GM21529 (cell line): ENCODE data around the gene GPR15.

ENCODE experiments used
- ATAC-seq: cut with Tn5 transposase; IDR thresholded peaks from one replicate; pipeline ENCODE4 v1.9.1; 2021; ENCODE audit not compliant: unreplicated experiment

GPR15 gene

DNA sequence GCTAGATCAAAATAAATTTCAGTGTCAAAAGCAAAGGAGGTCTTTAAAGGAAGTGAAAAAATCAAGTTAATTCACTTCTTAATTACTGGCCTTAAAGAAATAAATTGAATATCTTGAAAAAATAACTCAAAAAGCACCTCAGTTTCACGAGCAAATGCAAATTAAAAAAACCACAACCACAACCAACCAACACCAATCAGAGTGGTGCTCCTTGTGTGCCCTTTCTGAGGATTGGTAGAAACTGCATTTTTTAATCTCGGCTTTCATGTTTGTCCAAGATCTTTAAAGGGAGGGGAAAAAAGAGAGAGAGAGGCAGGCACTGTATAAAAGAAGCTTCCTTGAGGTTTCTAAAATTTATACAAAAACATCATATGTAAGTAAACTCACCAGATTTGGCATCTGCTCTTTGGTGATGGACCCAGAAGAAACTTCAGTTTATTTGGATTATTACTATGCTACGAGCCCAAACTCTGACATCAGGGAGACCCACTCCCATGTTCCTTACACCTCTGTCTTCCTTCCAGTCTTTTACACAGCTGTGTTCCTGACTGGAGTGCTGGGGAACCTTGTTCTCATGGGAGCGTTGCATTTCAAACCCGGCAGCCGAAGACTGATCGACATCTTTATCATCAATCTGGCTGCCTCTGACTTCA lies at the start of gene GPR15:
TSS of gene GPR15 (plus strand) at position 357 of the 653 bp plus-strand sequence. CDS start at position 413, 56 bp downstream.
- no peak for ATAC-seq

DNA sequence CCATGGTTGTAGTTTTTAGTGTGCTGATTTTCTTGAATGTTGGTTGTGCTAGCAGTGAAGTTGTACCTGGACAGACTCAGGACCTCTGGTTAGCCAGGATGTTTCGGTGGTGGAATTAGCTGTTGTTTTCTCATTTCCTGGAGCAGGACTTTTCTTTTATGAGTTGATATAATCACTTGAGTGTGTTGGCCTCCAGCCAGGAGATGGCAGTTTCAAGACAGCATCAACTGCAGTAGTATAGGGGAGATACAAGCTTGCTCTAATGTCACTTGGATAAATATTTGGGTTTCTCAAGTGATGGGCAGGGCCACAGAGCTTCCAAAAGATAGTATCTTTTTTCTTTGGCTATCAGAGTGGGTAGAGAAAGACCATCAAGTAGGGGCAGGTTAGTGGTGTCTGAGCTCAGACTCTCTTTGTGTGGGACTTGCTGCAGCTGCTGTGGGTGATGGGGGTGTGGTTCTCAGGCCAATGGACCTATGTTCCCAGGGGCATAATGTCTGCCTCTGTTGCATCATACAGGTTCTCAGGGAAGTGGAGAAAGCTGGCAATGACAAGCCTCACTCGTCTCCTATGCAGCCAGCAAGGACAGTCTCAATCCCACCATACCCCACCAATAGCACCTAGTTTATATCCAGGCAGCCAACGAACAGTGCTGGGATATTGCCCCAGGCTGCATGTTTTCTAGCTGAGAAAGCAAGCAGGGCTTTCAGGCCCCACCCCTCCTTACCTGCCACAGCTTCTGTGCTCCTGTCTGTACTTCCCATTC lies 48.9 kb upstream of the GPR15 start:
- no peak for ATAC-seq

DNA sequence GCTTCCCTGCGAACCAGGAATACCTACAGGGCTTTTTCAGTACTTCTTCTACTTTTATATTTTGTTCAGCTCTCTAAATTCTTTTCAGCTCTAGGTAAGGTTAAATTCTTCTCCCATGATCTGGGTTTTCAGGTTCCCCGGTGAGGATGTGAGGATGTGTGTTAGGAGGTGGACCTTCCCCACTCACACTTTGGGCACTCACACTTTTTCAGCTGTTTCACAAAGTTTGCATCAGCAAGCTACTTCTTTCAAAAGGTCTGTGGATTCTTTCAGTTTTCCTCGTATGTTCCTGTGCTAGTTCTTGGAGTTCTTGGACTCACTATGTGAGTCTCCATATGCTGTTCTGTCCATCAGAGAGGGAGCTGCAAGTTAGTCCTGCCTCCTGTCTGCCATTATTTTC lies 48.2 kb upstream of the GPR15 start:
- ATAC-seq = no peak

DNA sequence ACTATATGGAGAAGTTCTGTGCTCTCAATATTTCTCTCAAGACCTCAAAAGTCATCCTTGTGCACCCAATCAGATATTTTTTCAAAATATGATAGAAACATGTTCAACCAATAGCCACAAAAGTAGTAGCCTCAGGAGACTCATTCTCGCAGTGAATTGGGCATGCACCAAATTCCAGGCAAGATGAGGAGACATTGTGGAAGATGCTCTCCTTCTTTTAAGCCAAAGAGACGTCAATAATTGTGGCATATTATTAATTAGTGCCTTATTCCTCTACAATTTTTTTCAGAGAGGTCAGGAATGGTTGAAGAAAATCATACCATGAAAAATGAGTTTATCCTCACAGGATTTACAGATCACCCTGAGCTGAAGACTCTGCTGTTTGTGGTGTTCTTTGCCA lies 34.4 kb upstream of the GPR15 start, which contains the start of gene OR5K2:
TSS of gene OR5K2 (plus strand) at position 301 of the 400 bp plus-strand sequence. CDS start at position 301, 0 bp downstream.
- no peak for ATAC-seq

DNA sequence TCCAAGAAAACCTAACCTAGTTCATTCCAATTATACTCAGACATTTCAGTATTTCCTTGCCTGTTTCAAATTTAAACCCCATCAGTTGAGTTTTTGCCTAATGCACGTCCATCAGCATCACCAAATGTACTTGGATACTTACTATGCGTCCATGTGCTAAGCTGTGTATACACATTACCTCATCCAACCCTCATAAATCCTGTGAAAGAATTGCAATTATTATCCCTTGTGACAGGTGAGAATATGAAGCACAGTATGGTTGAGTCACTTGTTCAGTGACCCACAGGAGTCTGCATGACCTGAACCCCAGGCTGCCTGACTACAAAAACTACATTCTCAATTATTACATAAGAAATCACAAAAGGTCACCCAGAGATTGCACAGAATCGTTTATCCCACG lies 31.8 kb upstream of the GPR15 start:
- ATAC-seq = no peak

DNA sequence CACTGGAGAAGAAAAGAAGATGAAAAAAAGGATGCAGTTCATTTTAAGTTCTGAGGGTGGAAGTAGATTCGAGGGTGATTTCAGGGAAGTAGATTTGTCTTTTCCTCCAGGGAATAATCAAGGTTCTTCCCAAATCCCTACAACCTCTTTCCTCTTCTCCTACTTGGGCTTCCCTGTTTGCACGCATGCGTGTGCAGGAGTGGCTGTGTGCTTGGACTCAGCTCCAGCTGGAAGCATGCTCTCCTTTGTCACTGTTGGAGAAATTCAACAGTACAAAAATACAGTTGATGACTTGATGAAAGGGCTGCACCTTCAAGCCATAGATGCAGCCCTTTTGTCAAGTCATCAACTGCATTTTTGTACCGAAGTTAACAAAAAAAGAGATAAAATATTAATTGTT lies 30.5 kb upstream of the GPR15 start:
- ATAC-seq = no peak

DNA sequence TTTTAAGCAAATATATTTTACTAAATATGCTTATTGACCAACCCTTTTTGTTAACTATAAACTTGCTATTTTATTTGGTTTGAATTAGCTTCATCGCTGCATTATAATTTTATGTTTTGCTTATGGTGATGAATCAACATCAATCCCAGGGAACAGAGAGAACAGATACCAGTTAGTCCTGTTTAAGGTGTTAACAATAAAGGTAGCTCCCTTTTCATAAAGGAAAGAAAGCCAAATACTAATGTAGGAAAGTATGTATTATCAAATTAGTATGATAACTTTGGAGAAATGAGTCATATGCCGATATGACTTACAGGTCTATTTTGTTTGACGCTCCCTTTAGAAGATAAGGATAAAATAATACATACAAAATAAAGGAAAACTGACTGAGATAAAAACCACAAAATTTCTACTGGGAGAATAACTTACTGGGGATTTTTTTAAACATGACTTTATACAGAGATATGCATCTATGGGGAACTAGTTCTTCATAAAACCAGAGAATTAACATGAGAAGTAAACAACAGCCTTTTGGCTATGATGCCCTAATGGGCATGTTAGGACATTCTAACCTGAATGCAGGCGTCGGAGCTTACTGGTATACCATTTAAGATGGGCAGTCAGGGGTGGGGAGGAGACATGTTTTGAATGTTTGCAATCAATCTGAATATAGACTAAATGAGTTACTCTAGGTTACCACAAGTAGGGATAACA lies 29.8 kb upstream of the GPR15 start:
- no peak for ATAC-seq

DNA sequence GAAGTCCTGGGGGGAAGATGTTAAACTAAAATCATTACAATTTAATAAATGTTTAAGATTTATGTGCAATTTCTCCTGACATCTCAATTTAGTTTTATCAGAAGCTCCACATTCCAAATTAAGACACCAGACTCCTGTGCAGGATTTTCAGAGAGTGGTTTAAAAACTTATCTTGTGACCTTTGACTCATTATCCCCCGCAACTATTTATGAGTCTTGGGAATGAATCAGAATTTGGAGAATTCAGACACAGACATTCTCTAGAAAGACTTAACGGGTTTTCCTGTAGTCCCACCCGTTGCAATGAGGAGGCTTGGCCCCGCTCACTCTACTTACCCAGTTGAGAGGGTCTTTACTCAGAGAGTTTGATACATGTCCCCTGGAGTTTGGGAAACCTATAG lies 27.2 kb upstream of the GPR15 start:
- ATAC-seq = no peak

DNA sequence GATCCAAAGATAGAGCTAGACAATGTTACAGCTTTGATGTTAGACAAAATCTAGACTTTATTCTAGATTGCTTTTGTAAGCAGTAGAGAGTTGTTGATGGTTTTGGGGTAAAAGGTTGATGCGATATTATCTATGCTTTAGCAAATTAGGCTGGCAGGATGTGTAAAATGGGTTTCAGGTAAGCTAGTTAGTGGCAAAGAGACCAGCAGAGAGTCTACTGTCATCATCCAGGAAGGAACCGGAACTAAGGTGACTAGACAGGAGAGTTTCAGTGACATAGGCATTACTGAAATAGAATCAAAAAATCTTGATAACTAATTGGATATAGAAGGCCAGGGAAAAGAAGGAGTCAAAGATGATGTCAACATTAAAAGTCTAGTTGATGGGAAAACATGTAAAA lies 23.2 kb upstream of the GPR15 start:
- ATAC-seq = no peak

DNA sequence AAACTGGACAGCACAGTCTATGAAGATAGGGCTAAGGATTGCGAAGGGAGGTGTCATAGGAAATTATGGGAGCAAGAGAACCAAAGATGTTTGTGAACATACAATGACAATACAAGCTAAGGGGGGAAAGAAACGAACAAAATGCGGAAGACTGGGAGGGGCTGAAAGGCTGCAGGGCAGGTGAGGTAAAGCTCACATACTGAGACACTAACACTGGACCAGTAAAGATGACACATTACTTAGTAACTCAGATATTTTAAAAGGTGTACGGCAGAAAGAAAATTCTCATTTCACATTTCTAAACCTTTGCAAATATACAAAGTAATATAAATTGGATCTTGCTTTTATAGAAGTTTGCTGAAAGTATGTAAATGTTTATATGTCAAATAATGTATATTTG lies 19.2 kb upstream of the GPR15 start:
- no peak for ATAC-seq

DNA sequence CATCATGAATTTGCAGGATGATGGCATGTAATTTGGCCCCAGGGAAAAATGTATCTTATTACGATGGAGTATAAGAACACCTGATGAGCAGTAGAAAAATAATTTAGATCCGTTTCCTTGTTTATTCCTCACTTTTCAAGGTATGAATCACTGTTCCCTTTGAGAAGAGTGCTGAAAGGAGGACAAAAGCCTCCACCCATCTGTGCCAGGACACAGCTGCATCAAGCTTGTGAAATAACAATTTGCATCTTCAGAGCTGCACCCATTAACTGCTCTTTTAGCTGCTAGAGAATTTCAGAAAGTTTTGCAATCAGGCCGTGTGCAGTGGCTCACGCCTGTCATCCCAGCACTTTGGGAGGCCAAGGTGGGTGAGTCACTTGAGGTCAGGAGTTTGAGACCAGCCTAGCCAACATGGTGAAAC lies 18.7 kb upstream of the GPR15 start:
- no peak for ATAC-seq

DNA sequence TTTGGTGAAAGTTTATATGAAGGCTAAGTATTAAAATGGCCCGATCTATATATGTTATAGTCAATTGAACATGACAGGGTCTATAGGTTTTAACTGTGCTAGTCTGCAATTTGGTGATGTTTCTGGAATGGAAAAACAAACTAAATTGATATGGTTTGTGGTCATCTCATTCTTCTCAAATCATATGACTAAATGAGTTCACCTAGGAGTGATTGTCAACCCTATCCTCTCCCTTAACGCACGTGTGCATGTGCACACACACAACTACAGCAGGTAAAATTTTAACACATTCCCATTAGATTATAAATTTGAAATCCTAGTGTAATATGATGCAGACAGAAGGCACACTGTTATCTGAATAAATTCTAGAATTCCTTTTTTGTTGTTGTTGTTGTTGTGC lies 18.0 kb upstream of the GPR15 start:
- no peak for ATAC-seq

DNA sequence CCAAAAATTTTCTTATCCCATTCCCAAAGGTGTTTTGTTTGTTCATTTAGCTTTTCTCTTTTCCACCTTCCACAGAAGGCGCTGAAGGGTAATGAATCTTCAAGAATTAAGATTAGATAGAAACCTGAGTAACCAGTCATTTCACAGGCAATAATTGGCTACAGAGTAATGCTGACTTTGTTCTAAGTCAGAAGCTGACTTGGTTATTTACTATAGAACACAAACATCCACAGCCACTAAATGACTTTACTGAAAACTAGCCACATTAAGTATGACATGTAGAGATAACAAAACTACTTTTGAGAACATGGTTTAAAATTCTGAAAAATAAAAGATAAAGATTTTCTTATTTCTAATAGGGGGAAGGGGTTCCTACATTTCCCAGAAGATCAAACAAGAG lies 16.8 kb upstream of the GPR15 start:
- no peak for ATAC-seq

DNA sequence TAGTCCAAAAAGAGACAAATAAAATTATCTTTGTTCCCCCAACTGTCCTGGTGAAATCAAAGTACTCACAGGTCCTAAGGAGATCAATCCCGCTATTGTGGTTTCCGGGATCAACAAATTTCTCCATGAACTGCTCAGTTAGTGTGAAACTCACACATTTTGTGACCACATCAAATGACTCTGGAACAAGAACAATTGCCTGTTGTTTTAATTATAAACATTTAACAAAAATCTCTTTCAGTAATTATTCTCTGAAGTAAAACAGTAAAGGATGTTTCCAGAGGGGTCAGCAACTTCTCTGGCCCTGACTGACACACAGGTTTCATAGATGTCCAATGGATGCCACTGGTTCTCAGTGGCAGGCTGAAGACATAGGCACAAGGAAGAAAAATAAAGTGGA lies 13.0 kb upstream of the GPR15 start:
- ATAC-seq = no peak

DNA sequence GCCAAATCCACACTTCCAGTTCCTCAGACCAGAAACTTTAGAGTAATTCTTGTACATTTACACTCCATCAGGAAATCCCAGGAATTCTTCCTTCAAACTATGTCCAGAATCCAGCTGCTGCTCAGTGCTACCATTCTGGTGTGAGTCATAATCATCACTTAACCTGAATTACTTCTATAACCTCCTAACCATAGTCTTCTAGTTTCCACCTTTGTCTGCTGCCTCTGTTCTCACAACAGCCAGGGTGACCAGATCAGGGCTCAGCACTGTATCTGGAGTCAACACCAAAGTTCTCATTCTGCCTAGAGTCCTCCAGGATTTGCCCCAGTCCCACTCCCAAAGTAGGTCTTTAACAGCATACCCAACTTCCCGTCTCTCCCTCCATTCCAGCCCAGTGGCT lies 12.4 kb upstream of the GPR15 start:
- no peak for ATAC-seq

DNA sequence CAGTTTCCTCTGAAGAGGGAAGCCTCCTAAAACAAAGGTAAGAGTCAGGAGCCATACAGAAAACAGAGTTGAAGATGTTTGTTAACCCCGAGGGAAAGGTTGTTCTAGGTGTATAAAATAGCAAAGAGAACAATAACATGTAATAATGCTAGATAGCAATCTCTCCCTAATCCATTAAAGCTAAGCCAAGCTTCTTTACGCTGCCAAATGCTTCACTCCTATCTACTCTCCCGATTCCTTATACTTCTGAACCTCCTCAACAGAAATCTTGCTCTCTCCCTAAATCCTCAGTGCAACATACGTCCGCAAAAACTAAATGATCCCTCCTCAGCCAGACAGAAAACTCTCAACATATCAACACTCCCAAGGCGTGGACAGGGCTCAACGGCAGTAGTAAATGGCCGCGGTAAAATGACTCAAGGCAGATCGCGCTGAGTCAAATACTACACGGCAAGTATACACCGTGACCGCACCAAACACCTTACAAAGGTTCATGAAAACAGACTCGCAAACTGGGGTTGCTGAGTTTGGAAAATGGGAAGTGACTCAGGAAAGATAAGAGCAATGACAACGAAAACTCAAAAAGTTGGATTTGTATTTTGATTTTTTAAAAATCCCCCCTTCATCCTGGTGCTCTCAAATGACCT lies 9.8 kb upstream of the GPR15 start:
- ATAC-seq = peak; percentile 40

DNA sequence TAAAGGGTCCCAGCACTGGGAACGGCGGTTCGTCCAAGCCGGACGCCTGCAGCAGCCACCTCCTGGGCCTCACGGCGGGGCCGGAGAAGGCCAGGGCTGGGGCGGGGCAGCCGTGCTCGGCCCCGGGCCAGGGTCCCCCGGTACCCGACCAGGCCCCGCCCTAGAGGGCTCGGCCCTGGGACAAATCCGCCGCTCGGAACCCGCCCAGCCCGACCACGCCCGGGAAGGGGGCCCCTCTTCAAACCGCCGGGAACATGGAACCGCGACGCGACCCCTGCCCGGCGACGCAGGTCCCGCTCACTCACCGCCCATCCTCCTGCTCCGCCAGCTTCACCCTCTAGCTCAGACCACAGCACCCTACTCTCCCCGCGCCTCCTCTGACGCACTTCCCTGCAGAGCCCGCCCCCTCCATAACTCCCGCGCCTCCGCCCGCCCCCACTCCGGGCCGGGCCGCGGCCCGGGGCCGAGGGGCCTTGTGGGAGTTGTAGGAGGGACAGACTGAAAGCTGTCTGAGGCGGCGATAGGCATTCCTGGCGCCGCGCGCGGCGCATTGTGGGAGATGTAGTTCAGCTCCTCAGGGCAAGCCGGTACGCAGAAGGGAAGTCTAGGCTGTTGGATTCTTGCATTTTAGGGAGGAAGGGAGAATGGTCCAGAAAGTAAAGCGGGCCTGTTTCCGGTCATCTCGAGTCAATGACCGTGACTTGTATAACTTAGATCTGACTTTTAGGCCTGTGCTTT lies 9.1 kb upstream of the GPR15 start, which contains the start of gene CLDND1:
TSS of gene CLDND1 (minus strand) at position 359 of the 738 bp plus-strand sequence. CDS start 1,478 bp downstream, outside the sequence.
- peak; percentile 84 for ATAC-seq

DNA sequence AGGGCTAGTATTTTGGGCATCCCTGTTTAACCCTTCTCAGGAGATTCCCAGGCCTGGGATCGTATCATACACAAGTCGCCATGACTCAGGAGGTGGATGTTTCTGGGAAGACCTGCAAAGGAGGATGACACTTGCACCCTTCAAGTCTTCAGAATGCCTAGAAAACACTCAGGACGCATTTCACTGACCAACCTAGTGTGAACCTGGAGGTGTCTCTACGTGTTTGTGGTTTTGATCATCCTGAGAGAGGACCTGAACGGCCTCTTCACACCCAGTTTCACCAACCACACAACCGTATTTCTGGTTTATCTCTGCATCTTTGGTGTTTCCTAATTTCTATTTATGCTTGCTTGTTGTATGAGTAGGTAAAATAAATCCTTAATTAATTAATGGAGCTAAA lies 6.3 kb upstream of the GPR15 start:
- no peak for ATAC-seq

DNA sequence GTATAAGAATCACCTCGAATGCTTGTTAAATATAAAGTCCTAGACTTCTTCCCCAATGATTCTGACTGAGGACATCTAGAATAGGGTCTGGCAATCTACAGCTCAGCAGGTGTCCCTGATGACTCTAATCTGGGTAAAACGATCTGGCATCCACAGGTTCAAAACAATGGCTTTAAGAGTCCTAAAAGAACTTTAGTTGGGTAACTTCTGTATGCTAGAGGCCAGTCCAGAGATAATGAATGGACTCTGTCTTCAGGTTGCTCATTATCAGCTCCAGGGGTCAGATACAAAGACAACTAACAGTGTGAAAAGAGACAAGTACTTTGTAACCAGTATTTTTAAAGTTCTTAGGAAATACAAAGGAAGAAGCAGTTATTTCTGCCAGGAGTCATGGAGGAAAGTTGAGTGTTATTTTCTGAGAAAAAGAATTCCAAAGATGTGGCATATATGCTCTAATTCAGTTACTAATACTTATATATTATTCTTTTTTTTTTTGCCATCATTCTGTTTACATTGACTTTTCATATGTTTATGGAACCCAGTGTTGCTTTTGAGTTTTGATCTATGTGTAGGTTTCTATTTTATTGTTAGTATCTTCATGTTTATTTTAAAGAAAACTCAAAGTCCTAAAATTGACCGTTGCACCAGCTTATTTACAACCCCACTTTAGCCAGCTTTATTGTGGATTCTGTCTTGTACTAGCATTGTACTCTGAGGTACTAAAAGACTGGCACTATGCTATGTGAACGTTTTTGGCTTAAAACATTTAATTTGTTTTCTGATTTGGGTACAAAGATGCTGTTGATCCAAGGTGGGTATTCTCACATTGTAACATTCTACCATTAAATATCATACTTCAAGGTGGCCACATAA lies 3.1 kb upstream of the GPR15 start:
- no peak for ATAC-seq
